ENCODE measurements around the gene ZNF367.
A peak's percentile ranks its signal among the peaks of the same experiment; 100 is the strongest.
"Not testable (repeated sequence)": the region's sequence is repeated elsewhere in the genome, so short reads cannot be mapped to it uniquely, and the experiment has no call there.

The ZNF367 gene

GRCh38 chr9:96379461-96379860, 38.7 kb downstream of the ZNF367 start:
- Mint-ChIP-seq H3K4me1 (peaks cover 19% of the 10 kb centered on the region), H3K4me3 (no peak overlapping the region), H3K27ac (no peak overlapping the region), H3K9me3 (no peaks in the 10 kb centered on the region), H3K36me3 (peaks cover 14% of the 10 kb centered on the region), H3K27me3 (no peaks in the 10 kb centered on the region)
- no peak for ATAC-seq (ENCODE audit: low read depth)
- no peak for DNase-seq (ENCODE audit: low spot score in 2 of 2)

GRCh38 chr9:96378187-96378586, 40.0 kb downstream of the ZNF367 start:
- Mint-ChIP-seq H3K36me3 (peaks cover 14% of the 10 kb centered on the region), H3K4me1 (peaks cover 19% of the 10 kb centered on the region), H3K9me3 (no peaks in the 10 kb centered on the region), H3K4me3 (no peak overlapping the region), H3K27ac (no peak overlapping the region), H3K27me3 (no peaks in the 10 kb centered on the region)
- DNase-seq (ENCODE audit: low spot score in 2 of 2) (no peak), ATAC-seq (ENCODE audit: low read depth) (no peak)

- H3K27ac Mint-ChIP-seq, result no peak overlapping the region
- peaks cover 14% of the 10 kb centered on the region for H3K36me3 Mint-ChIP-seq
- ATAC-seq (ENCODE audit: low read depth) (no peak), DNase-seq (ENCODE audit: low spot score in 2 of 2) (no peak)
- no peak overlapping the region for H3K4me3 Mint-ChIP-seq
- no peaks in the 10 kb centered on the region for H3K9me3 Mint-ChIP-seq
- no peaks in the 10 kb centered on the region for H3K27me3 Mint-ChIP-seq
- H3K4me1 Mint-ChIP-seq, result peaks cover 14% of the 10 kb centered on the region
These were observed 41.0 kb downstream of the ZNF367 start for GRCh38 chr9:96376891-96377874.

- not testable (repeated sequence) for H3K27me3 Mint-ChIP-seq; H3K4me1 Mint-ChIP-seq; ATAC-seq (ENCODE audit: low read depth); H3K4me3 Mint-ChIP-seq; H3K36me3 Mint-ChIP-seq; H3K9me3 Mint-ChIP-seq; H3K27ac Mint-ChIP-seq; DNase-seq (ENCODE audit: low spot score in 2 of 2)
These were observed 42.7 kb downstream of the ZNF367 start for GRCh38 chr9:96375507-96375906.

- Mint-ChIP-seq H3K9me3 (no peaks in the 10 kb centered on the region), H3K27ac (no peak overlapping the region), H3K27me3 (no peaks in the 10 kb centered on the region), H3K4me1 (peaks cover 2% of the 10 kb centered on the region), H3K36me3 (peaks cover 8% of the 10 kb centered on the region), H3K4me3 (no peak overlapping the region)
- ATAC-seq (ENCODE audit: low read depth) (no peak), DNase-seq (ENCODE audit: low spot score in 2 of 2) (no peak)
These were observed 50.2 kb downstream of the ZNF367 start for GRCh38 chr9:96367943-96368342.

GRCh38 chr9:96363175-96363967, 54.8 kb downstream of the ZNF367 start:
- H3K4me1 Mint-ChIP-seq, result no peaks in the 10 kb centered on the region
- DNase-seq (ENCODE audit: low spot score in 2 of 2), result no peak

GRCh38 chr9:96362119-96362518, 56.1 kb downstream of the ZNF367 start:
- ATAC-seq (ENCODE audit: low read depth); DNase-seq (ENCODE audit: low spot score in 2 of 2); H3K4me1 Mint-ChIP-seq; H3K27me3 Mint-ChIP-seq; H3K9me3 Mint-ChIP-seq; H3K4me3 Mint-ChIP-seq; H3K27ac Mint-ChIP-seq: not testable (repeated sequence)
- H3K36me3 Mint-ChIP-seq, result peaks cover 13% of the 10 kb centered on the region

More at GRCh38 chr9:96363175-96363967, 54.8 kb downstream of the ZNF367 start:
- Mint-ChIP-seq H3K27ac (no peak overlapping the region), H3K9me3 (no peaks in the 10 kb centered on the region), H3K36me3 (peaks cover 13% of the 10 kb centered on the region), H3K4me3 (no peak overlapping the region), H3K27me3 (no peaks in the 10 kb centered on the region)
- no peak for ATAC-seq (ENCODE audit: low read depth)

GRCh38 chr9:96361668-96362067, 56.5 kb downstream of the ZNF367 start:
- Mint-ChIP-seq H3K4me3 (no peak overlapping the region), H3K4me1 (no peaks in the 10 kb centered on the region), H3K36me3 (peaks cover 13% of the 10 kb centered on the region), H3K27ac (no peak overlapping the region), H3K27me3 (no peaks in the 10 kb centered on the region), H3K9me3 (no peaks in the 10 kb centered on the region)
- DNase-seq (ENCODE audit: low spot score in 2 of 2) (no peak), ATAC-seq (ENCODE audit: low read depth) (no peak)

GRCh38 chr9:96360976-96361375, 57.2 kb downstream of the ZNF367 start:
- Mint-ChIP-seq H3K36me3 (peaks cover 13% of the 10 kb centered on the region), H3K9me3 (no peaks in the 10 kb centered on the region), H3K27ac (no peak overlapping the region), H3K4me1 (no peaks in the 10 kb centered on the region), H3K4me3 (no peak overlapping the region), H3K27me3 (no peaks in the 10 kb centered on the region)
- ATAC-seq (ENCODE audit: low read depth) (no peak), DNase-seq (ENCODE audit: low spot score in 2 of 2) (no peak)

- peaks cover 13% of the 10 kb centered on the region for H3K36me3 Mint-ChIP-seq
- not testable (repeated sequence) for ATAC-seq (ENCODE audit: low read depth); DNase-seq (ENCODE audit: low spot score in 2 of 2); H3K9me3 Mint-ChIP-seq; H3K4me3 Mint-ChIP-seq; H3K4me1 Mint-ChIP-seq; H3K27ac Mint-ChIP-seq; H3K27me3 Mint-ChIP-seq
These were observed 57.6 kb downstream of the ZNF367 start for GRCh38 chr9:96360523-96360922.

GRCh38 chr9:96350866-96351265, 67.3 kb downstream of the ZNF367 start:
- H3K27me3 Mint-ChIP-seq, result no peaks in the 10 kb centered on the region
- ATAC-seq (ENCODE audit: low read depth), result no peak

GRCh38 chr9:96348261-96348660, 69.9 kb downstream of the ZNF367 start:
- H3K4me1 Mint-ChIP-seq, result no peaks in the 10 kb centered on the region
- peaks cover 9% of the 10 kb centered on the region for H3K36me3 Mint-ChIP-seq
- no peak overlapping the region for H3K4me3 Mint-ChIP-seq
- DNase-seq (ENCODE audit: low spot score in 2 of 2) (no peak), ATAC-seq (ENCODE audit: low read depth) (no peak)
- peaks cover 3% of the 10 kb centered on the region for H3K9me3 Mint-ChIP-seq
- H3K27ac Mint-ChIP-seq, result no peak overlapping the region
- no peaks in the 10 kb centered on the region for H3K27me3 Mint-ChIP-seq

More at GRCh38 chr9:96350866-96351265, 67.3 kb downstream of the ZNF367 start:
- DNase-seq (ENCODE audit: low spot score in 2 of 2), result no peak
- Mint-ChIP-seq H3K36me3 (peaks cover 9% of the 10 kb centered on the region), H3K9me3 (peaks cover 3% of the 10 kb centered on the region), H3K27ac (no peak overlapping the region), H3K4me1 (no peaks in the 10 kb centered on the region), H3K4me3 (no peak overlapping the region)

GRCh38 chr9:96345551-96345950, 72.6 kb downstream of the ZNF367 start:
- no peaks in the 10 kb centered on the region for H3K27me3 Mint-ChIP-seq
- no peaks in the 10 kb centered on the region for H3K4me1 Mint-ChIP-seq
- ATAC-seq (ENCODE audit: low read depth) (no peak), DNase-seq (ENCODE audit: low spot score in 2 of 2) (no peak)
- H3K36me3 Mint-ChIP-seq, result peaks cover 9% of the 10 kb centered on the region
- peak overlapping the region; percentile 16 for H3K27ac Mint-ChIP-seq
- H3K4me3 Mint-ChIP-seq, result no peak overlapping the region
- H3K9me3 Mint-ChIP-seq, result peaks cover 3% of the 10 kb centered on the region

GRCh38 chr9:96344458-96345180, 73.6 kb downstream of the ZNF367 start:
- no peaks in the 10 kb centered on the region for H3K27me3 Mint-ChIP-seq
- peaks cover 3% of the 10 kb centered on the region for H3K9me3 Mint-ChIP-seq
- no peak for ATAC-seq (ENCODE audit: low read depth)
- H3K4me3 Mint-ChIP-seq, result no peak overlapping the region
- no peak for DNase-seq (ENCODE audit: low spot score in 2 of 2)
- H3K27ac Mint-ChIP-seq, result no peak overlapping the region
- H3K36me3 Mint-ChIP-seq, result peaks cover 9% of the 10 kb centered on the region
- no peaks in the 10 kb centered on the region for H3K4me1 Mint-ChIP-seq
